HG02840 (cell line): ENCODE results near the gene PARK7.

ENCODE experiments used
- ATAC-seq: cut with Tn5 transposase; IDR thresholded peaks from one replicate; pipeline ENCODE4 v1.9.1; 2021; ENCODE audit warnings: mild to moderate bottlenecking, moderate library complexity, moderate number of reproducible peaks; ENCODE audit not compliant: unreplicated experiment, low FRiP score

PARK7 gene

GRCh38 chr1:7975212-7975865 is 13.8 kb downstream of the PARK7 start:
- no peak for ATAC-seq

- no peak for ATAC-seq
Observed at GRCh38 chr1:7980984-7981383, 19.5 kb downstream of the PARK7 start.

DNA sequence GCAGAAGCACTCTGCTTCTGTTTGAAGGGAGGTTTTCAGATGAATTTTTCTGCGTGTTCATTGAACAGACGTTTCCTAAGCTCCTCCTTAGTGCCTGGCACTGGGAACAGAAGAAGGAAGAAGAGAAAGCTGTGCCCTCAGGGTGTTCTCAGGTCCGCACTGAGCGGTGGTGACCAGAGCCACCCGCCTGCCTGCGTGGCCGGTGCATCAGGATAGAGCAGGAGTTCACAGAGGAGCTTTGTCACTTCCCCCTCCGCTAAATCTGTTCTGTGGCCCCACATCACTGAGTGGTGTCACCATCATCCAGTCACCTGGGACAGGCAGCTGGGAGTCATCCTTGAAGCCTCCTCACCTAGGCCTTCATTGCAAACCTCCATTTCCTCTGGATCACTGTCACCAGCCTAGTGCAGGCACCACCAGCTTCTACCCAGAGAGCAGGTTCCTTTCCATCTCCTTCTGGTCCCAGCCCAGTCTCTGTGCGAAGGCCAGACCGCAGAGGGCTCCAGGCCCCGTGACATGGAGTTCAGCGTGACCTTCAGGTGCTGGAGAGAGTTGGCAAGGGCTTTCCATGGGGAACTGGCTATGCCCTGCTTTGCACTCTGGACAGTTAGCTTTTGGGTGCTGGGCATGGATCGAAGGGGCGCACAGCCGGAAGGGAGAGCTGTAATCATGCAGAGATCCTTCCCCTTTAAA is 21.7 kb downstream of the PARK7 start:
- no peak for ATAC-seq

GRCh38 chr1:7984811-7985210 is 23.3 kb downstream of the PARK7 start:
- no peak for ATAC-seq

DNA sequence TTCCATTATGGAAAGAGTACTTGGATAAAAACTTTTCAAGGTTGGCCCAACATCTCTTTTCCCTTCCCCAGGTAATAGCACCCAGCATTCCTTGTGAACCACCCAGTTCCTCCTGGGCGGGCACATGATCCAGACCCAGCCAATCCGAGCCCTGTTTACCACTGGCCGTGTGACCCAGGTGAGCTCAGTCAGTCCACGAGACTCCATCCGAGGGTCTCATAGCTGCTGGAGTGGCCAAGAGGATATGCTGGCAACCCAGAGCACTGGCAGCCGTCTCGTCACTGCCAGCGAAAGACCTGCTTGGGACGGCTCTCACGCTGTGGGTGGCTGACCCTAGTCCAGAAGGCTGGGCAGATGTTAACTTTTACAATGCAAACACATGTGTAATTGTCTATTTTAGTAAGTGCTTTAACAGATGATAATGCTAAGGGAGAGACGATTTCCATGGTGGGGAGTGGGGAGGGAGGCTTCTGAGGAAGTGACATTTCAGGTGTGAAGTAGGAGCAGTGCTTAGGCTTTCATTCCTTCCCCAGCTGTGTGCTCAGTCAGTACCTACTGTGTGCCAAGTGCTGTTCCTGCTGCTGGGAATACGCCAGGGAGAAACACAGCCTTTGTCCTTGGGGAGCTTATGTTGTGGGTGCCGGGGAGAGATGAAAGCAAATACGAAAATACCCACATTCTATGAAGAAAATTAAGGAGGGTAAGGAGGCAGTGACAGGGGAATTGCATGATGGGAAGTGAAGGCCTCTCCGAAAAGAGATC is 24.5 kb downstream of the PARK7 start:
- ATAC-seq = no peak

DNA sequence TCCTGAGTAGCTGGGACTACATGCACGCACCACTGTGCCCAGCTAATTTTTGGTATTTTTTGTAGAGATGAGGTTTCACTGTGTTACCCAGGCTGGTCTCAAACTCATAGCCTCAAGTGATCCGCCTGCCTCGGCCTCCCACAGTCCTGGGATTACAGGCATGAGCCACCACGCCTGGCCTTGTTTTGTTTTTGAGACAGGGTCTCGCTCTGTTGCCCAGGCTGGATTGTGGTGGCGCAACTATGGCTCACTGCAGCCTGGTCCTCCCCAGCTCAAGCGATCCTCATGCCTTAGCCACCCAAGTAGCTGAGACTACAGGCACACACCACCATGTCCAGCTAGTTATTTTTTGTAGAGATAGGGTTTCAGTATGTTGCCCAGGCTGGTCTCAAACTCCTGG is 26.0 kb downstream of the PARK7 start:
- no peak for ATAC-seq

GRCh38 chr1:7988576-7988975 is 27.1 kb downstream of the PARK7 start:
- ATAC-seq = no peak

GRCh38 chr1:7989762-7990428 is 28.4 kb downstream of the PARK7 start:
- ATAC-seq = no peak

DNA sequence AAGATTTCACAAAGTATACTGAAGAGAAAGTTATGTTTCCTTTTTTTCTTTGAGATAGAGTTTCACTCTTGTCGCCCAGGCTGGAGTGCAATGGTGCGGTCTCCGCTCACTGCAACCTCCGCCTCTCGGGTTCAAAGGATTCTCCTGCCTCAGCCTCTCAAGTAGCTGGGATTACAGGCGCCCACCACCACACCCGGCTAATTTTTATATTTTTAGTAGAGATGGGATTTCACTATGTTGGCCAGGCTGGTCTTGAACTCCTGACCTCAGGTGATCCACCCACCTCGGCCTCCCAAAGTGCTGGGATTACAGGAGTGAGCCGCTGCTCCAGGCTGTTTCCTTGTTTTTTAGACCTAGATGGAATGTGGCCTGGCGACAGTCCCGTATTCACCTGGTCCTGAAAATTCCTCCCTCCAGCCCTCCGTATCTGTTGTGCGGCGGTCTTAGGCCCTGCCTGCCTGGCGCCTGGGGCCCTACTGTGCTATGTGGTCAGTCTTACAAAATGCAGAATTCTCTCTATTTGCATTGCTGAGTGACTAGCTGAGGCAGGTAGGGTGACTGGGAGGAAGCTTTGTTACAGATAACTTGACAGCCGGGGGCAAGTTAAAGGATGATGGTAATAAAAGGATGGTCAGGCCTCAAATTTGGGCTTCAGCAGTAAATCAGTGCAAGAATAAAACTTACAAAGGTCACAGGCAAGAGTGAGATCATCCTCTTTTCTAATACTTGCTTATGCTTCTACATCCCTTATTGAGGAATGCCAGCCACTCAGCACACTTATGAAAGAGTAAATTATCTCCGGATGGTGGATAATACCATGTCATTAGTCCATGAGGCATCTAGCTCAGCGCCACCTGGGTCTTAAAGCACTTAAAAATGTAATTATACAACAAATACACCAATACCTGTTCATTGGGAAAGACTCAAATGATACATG is 30.3 kb downstream of the PARK7 start:
- ATAC-seq = no peak

GRCh38 chr1:7992885-7993284 is 31.4 kb downstream of the PARK7 start:
- no peak for ATAC-seq

DNA sequence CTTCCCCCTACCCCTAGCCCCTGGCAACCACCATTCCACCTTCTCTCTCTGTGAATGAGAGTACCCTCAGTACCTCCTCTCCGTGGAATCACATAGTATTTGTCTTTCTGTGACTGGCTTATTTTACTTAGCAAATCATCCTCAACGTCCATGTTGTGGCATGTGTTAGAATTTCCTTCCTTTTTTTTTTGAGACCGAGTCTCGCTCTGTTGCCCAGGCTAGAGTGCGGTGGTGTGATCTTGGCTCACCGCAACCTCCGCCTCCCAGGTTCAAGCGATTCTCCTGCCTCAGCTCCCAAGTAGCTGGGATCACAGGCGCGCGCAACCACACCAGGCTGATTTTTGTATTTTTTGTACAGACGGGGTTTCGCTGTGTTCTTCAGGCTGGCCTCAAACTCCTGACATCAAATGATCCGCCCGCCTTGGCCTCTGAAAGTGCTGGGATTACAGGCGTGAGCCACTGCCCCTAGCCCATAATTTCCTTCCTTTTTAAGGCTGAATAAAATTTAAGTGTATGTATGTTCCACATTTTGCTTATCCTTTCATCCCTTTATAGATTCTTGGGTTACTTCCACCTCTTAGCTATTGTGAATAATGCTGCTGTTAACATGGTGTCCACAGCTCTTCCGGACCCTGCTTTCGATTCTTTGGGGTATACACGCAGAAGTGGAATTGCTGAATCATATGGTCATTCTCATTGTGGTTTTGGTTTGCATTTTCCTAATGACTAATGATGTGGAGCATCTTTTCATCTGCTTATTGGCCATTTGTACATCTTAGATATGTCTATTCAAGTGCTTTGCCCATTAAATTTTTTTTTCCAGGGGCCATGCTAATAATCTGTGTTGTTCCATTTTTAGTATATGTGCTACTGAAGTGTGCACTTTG is 32.3 kb downstream of the PARK7 start:
- no peak for ATAC-seq

DNA sequence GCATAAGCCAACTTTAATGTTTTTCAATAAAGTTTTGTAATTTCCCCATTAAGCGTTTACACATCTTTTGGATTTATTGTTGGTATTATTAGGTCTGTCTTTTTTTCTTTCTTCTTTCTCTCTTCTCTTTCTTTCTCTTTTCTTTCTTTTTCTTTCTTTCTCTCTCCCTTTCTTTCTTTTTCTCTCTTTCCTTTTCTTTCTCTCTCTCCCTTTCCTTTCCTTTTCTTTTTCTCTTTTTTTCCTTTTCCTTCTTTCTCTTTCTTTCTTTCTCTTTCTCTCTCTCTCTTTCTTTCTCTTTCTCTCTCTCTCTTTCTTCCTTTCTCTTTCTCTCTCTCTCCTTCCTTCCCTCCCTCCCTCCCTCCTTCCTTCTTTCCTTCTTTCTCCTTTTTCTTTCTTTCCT is 33.3 kb downstream of the PARK7 start:
- ATAC-seq = no peak

- no peak for ATAC-seq
Observed at GRCh38 chr1:7995437-7995836, 33.9 kb downstream of the PARK7 start.

- no peak for ATAC-seq
Observed at GRCh38 chr1:8002329-8002910, 40.9 kb downstream of the PARK7 start.

GRCh38 chr1:8002921-8003320 is 41.4 kb downstream of the PARK7 start:
- ATAC-seq = no peak

DNA sequence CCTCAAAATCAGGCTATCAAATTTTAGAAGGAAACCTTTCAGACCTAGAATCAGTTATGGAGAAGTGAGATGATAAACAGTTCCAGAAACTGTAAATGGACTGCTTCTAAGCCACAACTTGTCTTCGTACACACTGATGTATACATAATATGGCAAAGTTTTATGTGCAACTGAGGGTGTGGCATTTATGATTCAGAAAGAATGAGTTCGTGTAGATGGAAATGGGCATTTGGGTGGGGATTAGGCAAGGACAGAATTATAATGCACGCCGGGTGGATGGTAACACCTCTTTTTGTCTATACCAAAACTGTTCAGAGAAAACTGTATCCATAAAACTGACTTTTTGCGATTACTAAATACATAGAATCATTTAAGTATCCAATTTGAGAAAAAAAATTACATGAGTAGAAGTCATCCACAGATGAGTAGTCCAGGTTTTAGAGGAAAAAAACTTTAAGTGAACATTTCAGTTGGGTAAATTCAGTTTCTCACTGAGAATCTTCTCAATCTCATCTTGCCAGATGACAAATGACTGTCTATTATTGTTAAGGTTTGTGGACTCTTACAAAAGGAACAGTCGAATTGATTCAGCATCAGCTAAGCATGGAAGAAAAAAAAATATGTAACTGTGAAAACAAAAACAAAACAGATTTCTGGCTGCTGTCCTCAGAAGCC is 42.1 kb downstream of the PARK7 start:
- no peak for ATAC-seq

DNA sequence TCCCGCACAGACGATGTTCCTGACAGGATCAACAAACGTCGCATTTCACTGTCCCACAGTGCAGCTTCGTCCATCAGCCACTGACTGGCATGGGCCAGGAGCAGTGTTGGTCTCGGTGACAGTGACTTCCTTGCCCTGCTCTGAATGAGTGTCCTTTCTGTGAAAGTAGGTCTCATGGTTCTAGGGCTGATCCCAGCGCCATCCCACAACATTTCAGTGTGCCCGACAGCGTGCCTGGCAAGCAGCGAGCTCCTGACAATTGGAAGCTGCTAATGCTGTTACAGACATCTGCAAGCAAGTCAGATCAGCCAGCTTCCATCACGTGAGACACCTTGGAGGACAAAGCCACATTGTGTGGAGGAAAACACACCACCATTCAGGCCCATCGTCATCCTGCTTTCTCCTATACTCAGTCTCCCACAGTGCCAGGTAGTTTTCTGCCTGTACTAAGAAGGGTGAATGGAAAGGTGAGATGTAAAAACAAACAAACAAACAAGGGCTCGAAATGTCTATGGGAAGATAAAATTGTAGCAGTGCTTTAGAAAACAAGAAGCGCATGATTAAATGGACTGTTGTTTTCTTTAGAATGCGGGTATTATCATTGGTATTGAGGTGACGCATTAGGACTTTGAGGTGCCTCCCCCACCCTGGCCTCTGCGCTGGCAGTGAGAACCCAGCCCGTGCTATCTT is 42.7 kb downstream of the PARK7 start:
- ATAC-seq = no peak
